Mesothelial cell of epicardium (in vitro differentiated cells): Measurements from ENCODE around the gene C17orf58. TPM values are rescaled to one million over a fixed set of nuclear protein-coding genes. Genes with fewer than 3 reads are reported as not detected.
"Not testable (repeated sequence)": the region's sequence is repeated elsewhere in the genome, so short reads cannot be mapped to it uniquely, and the experiment has no call there.

Source experiments
- DNase-seq, 2 experiments: peaks; one replicate each; pipeline ENCODE4 v3.0.0; 2021; ENCODE audit warnings: low spot score in 2 of 2; ENCODE audit not compliant: unreplicated experiment in 2 of 2
- H3K27ac Mint-ChIP-seq: 2 replicates; pipeline ENCODE4 v1.8.0; 2021; ENCODE audit warnings: mixed read lengths
- H3K27me3 Mint-ChIP-seq: 2 replicates; pipeline ENCODE4 v1.8.0; 2021; ENCODE audit warnings: low read depth, mixed read lengths
- H3K36me3 Mint-ChIP-seq: 2 replicates; pipeline ENCODE4 v1.8.0; 2021; ENCODE audit warnings: mixed read lengths
- H3K4me1 Mint-ChIP-seq: 2 replicates; pipeline ENCODE4 v1.8.0; 2021; ENCODE audit warnings: mixed read lengths
- H3K4me3 Mint-ChIP-seq: 2 replicates; pipeline ENCODE4 v1.8.0; 2021; ENCODE audit warnings: mild to moderate bottlenecking, moderate library complexity, mixed read lengths
- H3K9me3 Mint-ChIP-seq: 2 replicates; pipeline ENCODE4 v1.8.0; 2021; ENCODE audit warnings: mixed read lengths
- total RNA-seq: library from RNA; stranded (reverse); gene quantifications from 3 replicates; pipeline ENCODE4 v1.2.1, GENCODE V29; 2021
- TF ChIP-seq, protein P1 (sequence below): fragments of 200-600 bp; sonication (generic); IDR thresholded peaks from one replicate; pipeline ENCODE4 v1.5.0; 2021; ENCODE audit warnings: antibody characterized with exemption; ENCODE audit not compliant: unreplicated experiment

Gene C17orf58
- total RNA-seq, 1 donor from 2014 or later: 6.6 TPM

DNA sequence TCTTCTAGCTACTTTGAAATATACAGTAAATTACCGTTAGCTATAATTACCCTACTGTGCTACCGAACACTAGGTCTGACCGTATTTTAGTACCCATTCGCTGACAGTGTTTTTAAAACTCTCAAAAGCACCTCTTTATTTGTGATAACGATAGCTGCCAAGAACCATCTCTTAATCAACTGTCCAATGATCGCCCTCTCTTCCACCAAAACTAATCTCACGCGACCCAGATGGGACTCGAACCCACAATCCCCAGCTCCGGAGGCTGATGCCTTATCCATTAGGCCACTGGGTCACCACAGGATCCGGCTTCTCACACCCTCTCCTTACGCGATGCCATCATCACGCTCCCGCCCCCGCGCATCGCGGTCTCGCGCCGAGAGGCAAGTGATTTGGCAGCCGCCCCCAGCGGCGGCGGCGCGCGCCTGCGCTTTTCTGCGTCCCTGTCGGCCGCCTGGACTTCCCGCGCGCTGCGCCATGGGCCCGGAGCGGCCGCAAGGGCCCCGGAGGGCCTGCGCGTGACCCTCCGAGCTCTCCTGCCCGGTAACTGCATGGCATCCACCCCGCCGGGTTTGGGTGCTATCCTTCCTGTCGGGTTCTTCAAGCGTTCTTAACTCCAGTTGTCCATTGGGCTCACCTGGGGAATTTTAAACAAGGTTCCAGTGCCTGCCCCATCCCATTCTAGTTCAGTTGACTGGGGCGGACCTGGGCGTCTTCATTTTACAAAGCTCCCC lies 23.6 kb upstream of the C17orf58 start:
- Mint-ChIP-seq H3K9me3 (no peaks in the 10 kb centered on the region), H3K36me3 (peaks cover 1% of the 10 kb centered on the region), H3K27me3 (peaks cover 2% of the 10 kb centered on the region), H3K27ac (peak overlapping the region; percentile 96), H3K4me3 (peak overlapping the region; percentile 83), H3K4me1 (peaks cover 4% of the 10 kb centered on the region)
- peak; percentile 86 to 99 for DNase-seq
- TF ChIP-seq, protein P1, sequence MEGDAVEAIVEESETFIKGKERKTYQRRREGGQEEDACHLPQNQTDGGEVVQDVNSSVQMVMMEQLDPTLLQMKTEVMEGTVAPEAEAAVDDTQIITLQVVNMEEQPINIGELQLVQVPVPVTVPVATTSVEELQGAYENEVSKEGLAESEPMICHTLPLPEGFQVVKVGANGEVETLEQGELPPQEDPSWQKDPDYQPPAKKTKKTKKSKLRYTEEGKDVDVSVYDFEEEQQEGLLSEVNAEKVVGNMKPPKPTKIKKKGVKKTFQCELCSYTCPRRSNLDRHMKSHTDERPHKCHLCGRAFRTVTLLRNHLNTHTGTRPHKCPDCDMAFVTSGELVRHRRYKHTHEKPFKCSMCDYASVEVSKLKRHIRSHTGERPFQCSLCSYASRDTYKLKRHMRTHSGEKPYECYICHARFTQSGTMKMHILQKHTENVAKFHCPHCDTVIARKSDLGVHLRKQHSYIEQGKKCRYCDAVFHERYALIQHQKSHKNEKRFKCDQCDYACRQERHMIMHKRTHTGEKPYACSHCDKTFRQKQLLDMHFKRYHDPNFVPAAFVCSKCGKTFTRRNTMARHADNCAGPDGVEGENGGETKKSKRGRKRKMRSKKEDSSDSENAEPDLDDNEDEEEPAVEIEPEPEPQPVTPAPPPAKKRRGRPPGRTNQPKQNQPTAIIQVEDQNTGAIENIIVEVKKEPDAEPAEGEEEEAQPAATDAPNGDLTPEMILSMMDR: peak; percentile 45

DNA sequence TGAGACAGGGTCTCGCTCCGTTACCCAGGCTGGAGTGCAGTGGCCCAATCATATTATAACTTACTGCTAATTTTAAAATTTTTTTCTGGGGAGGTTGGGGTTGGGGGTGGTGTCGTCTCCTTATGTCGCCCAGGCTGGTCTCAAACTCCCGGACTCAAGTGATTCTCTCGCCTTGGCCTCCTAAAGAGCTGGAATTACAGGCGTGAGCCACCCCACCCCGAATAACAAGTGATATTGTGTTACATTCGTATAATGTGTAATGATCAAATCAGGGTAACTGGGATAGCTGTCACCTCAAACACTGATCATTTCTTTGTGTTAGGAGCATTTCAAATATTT lies 23.0 kb upstream of the C17orf58 start:
- H3K9me3 Mint-ChIP-seq: no peaks in the 10 kb centered on the region
- TF ChIP-seq, protein P1: no peak
- H3K27me3 Mint-ChIP-seq: peaks cover 2% of the 10 kb centered on the region
- peak overlapping the region; percentile 96 for H3K27ac Mint-ChIP-seq
- peak overlapping the region; percentile 83 for H3K4me3 Mint-ChIP-seq
- DNase-seq: no peak
- peaks cover 4% of the 10 kb centered on the region for H3K4me1 Mint-ChIP-seq
- peaks cover 1% of the 10 kb centered on the region for H3K36me3 Mint-ChIP-seq

DNA sequence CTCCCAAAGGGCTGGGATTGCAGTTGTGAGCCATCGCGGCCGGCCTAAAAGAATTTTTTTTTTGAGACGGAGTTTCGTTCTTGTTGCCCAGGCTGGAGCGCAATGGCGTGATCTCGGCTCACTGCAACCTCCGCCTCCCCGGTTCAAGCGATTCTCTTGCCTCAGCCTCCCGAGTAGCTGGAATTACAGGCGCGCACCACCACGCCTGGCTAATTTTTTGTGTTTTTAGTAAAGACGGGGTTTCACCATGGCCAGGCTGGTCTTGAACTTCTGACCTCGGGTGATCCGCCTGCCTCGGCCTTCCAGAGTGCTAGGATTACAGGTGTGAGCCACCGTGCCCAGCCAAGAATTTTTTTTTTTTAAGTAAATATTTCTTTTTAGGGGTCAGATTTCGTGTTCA lies 22.2 kb upstream of the C17orf58 start:
- not testable (repeated sequence) for H3K4me3 Mint-ChIP-seq, H3K4me1 Mint-ChIP-seq, DNase-seq, H3K36me3 Mint-ChIP-seq, H3K27ac Mint-ChIP-seq, H3K27me3 Mint-ChIP-seq, H3K9me3 Mint-ChIP-seq

DNA sequence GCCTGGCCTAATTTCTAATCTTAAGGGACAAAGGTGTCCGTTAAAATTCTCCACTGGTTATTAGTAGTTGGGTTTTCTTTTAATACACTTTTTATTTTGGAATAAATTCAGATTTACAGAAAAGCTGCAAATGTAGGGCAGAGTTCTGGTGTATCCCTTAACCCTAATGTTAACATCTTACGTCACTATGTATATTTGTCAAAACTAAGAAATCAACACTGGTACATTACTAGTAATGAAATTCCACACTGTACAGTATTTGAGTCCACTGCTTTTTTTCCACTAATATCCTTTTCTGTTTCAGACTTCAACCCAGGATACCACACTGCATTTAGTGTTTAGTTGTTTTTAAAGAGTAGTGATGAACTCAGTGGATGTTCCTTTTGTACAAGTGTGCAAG lies 20.6 kb upstream of the C17orf58 start:
- Mint-ChIP-seq H3K27ac (no peak overlapping the region), H3K9me3 (no peaks in the 10 kb centered on the region), H3K36me3 (peaks cover 1% of the 10 kb centered on the region), H3K4me3 (no peak overlapping the region), H3K27me3 (peaks cover 2% of the 10 kb centered on the region), H3K4me1 (peaks cover 4% of the 10 kb centered on the region)
- DNase-seq: no peak
- TF ChIP-seq, protein P1: no peak

DNA sequence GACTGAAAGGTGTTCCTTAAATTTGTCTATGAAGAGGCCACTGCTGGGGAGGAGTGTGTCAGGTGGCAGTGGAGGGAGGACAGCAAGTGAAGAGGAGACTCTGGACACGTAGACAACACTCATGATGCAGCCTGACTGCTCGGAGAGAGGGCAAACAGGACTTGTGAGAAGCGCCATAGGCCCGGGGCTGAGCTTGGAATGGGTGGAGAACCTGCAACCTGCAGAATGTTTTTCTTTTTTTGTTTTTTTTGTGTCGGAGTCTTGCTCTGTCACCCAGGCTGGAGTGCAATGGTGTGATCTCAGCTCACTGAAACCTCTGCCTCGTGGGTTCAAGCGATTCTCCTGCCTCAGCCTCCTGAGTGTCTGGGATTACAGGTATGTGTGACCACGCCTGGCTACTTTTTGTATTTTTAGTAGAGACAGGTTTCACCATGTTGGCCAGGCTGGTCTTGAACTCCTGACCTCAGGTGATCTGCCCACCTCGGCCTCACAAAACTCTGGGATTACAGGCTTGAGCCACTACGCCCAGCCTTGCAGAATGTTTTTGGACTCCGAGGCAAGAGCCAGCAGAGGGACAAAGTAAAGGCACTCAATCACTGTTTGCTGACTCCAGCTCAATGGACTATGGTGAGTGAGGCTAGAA lies 18.9 kb upstream of the C17orf58 start:
- Mint-ChIP-seq H3K27ac (no peak overlapping the region), H3K36me3 (peaks cover 1% of the 10 kb centered on the region), H3K4me1 (peaks cover 4% of the 10 kb centered on the region), H3K27me3 (peaks cover 2% of the 10 kb centered on the region), H3K9me3 (no peaks in the 10 kb centered on the region), H3K4me3 (no peak overlapping the region)
- TF ChIP-seq, protein P1: no peak
- no peak for DNase-seq

DNA sequence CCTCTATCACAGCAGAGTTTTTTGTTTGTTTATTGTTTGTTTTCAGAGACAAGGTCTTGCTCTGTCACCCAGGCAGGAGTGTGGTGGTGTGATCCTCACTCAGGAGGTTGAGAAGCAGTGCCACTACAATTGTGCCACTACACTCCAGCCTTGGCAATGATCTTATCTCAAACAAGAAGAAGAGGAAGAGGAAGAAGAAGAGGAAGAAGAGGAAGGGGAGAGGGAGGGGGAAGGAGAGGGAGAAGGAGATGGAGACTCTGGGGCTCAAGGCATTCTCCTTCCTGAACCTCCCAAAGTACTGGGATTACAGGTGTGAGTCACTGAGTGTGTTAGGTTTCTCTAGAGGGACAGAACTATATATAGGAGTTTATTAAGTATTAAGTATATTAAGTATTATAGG lies 17.1 kb upstream of the C17orf58 start:
- H3K36me3 Mint-ChIP-seq: no peaks in the 10 kb centered on the region
- H3K4me1 Mint-ChIP-seq: no peaks in the 10 kb centered on the region
- TF ChIP-seq, protein P1: no peak
- DNase-seq: no peak
- no peak overlapping the region for H3K4me3 Mint-ChIP-seq
- H3K9me3 Mint-ChIP-seq: no peaks in the 10 kb centered on the region
- no peak overlapping the region for H3K27ac Mint-ChIP-seq
- H3K27me3 Mint-ChIP-seq: no peaks in the 10 kb centered on the region
